Neuron (in vitro differentiated cells): Measurements from ENCODE around the gene RIPK4.

Experiments used
- H2AFZ ChIP-seq: one replicate; pipeline ENCODE4 v1.6.1; 2013; ENCODE audit warnings: low read depth, mild to moderate bottlenecking, inconsistent platforms, low read length, moderate library complexity
- H3K27me3 ChIP-seq: one replicate; pipeline ENCODE4 v1.6.1; 2013; ENCODE audit warnings: low read length; ENCODE audit not compliant: insufficient read depth
- H3K36me3 ChIP-seq: one replicate; pipeline ENCODE4 v1.6.1; 2013; ENCODE audit warnings: low read length; ENCODE audit not compliant: insufficient read depth
- H3K4me1 ChIP-seq: one replicate; pipeline ENCODE4 v1.6.1; 2013; ENCODE audit warnings: low read length; ENCODE audit not compliant: insufficient read depth
- H3K4me3 ChIP-seq: 2 replicates; pipeline ENCODE4 v1.5.1; 2013; ENCODE audit warnings: mild to moderate bottlenecking, low read length, moderate library complexity
- H3K9me3 ChIP-seq: one replicate; pipeline ENCODE4 v1.6.1; 2013; ENCODE audit warnings: low read length

RIPK4 gene

GRCh38 chr21:41770901-41771624 is 4.2 kb upstream of the RIPK4 start:
- Histone ChIP-seq H3K27me3 (peaks cover 73% of the 10 kb centered on the region), H3K9me3 (peaks cover 3% of the 10 kb centered on the region), H2AFZ (no peak overlapping the region)

GRCh38 chr21:41769933-41770332 is 3.1 kb upstream of the RIPK4 start:
- peaks cover 76% of the 10 kb centered on the region for H3K27me3 ChIP-seq
- H3K9me3 ChIP-seq = peaks cover 11% of the 10 kb centered on the region
- H3K4me1 ChIP-seq = no peaks in the 10 kb centered on the region
- H3K36me3 ChIP-seq = no peaks in the 10 kb centered on the region
- H2AFZ ChIP-seq = no peak overlapping the region
- no peak overlapping the region for H3K4me3 ChIP-seq

More at GRCh38 chr21:41770901-41771624, 4.2 kb upstream of the RIPK4 start:
- no peaks in the 10 kb centered on the region for H3K4me1 ChIP-seq
- no peak overlapping the region for H3K4me3 ChIP-seq
- H3K36me3 ChIP-seq = no peaks in the 10 kb centered on the region

GRCh38 chr21:41769521-41769920 is 2.7 kb upstream of the RIPK4 start:
- Histone ChIP-seq H3K4me1 (no peaks in the 10 kb centered on the region), H3K36me3 (no peaks in the 10 kb centered on the region), H3K4me3 (no peak overlapping the region), H3K27me3 (peaks cover 77% of the 10 kb centered on the region), H3K9me3 (peaks cover 14% of the 10 kb centered on the region), H2AFZ (no peak overlapping the region)

GRCh38 chr21:41769111-41769510 is 2.3 kb upstream of the RIPK4 start:
- Histone ChIP-seq H2AFZ (no peak overlapping the region), H3K9me3 (peaks cover 14% of the 10 kb centered on the region), H3K27me3 (peaks cover 81% of the 10 kb centered on the region), H3K4me3 (no peak overlapping the region), H3K36me3 (no peaks in the 10 kb centered on the region), H3K4me1 (no peaks in the 10 kb centered on the region)

DNA sequence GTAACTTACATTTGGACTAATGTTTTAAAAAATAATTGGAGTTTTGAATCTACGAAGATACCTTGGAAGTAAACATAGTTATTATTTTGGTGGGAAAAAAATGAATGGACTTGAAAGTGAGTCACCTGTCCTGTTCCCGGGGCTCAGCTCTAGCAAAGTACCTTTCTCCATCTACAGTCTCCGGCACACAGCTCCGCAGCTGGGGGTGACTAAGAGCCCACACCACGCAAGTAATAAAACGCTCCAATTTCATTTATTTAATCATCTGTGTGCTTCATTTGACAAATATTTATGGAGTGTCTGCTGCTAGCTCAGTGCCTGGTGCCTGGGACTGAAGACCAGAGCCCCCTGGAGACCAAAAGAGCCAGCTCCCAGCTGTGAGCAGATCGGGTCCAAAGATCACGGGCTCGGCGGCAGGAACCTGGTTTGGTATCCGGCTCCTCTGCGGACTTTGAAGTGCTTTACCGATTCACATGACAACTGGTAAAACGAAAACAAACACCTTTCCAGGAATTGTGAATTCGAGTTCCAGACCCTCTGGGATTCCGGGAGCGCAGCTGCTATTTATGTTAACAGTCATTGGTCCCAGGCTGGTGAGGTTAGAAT is 1.7 kb upstream of the RIPK4 start:
- Histone ChIP-seq H3K9me3 (peaks cover 14% of the 10 kb centered on the region), H3K36me3 (no peaks in the 10 kb centered on the region), H2AFZ (no peak overlapping the region), H3K27me3 (peaks cover 86% of the 10 kb centered on the region), H3K4me3 (no peak overlapping the region), H3K4me1 (no peaks in the 10 kb centered on the region)

GRCh38 chr21:41767606-41768436 is 969 bp upstream of the RIPK4 start:
- H3K4me3 ChIP-seq = no peak overlapping the region
- peaks cover 93% of the 10 kb centered on the region for H3K27me3 ChIP-seq
- no peak overlapping the region for H2AFZ ChIP-seq
- peaks cover 14% of the 10 kb centered on the region for H3K9me3 ChIP-seq
- H3K36me3 ChIP-seq = no peaks in the 10 kb centered on the region
- peaks cover 6% of the 10 kb centered on the region for H3K4me1 ChIP-seq

- H3K4me3 ChIP-seq = no peak overlapping the region
- no peaks in the 10 kb centered on the region for H3K36me3 ChIP-seq
- H3K4me1 ChIP-seq = peaks cover 22% of the 10 kb centered on the region
- peaks cover 14% of the 10 kb centered on the region for H3K9me3 ChIP-seq
- peaks cover 89% of the 10 kb centered on the region for H3K27me3 ChIP-seq
- H2AFZ ChIP-seq = no peak overlapping the region
These were observed 624 bp downstream of the RIPK4 start for GRCh38 chr21:41765973-41766882.

- Histone ChIP-seq H2AFZ (no peak overlapping the region), H3K4me1 (peaks cover 28% of the 10 kb centered on the region), H3K4me3 (no peak overlapping the region), H3K27me3 (peaks cover 89% of the 10 kb centered on the region), H3K36me3 (no peaks in the 10 kb centered on the region), H3K9me3 (peaks cover 14% of the 10 kb centered on the region)
These were observed 1.4 kb downstream of the RIPK4 start for GRCh38 chr21:41765420-41765821.

GRCh38 chr21:41764558-41765419 is 2.1 kb downstream of the RIPK4 start:
- no peaks in the 10 kb centered on the region for H3K36me3 ChIP-seq
- H3K4me3 ChIP-seq = no peak overlapping the region
- peaks cover 14% of the 10 kb centered on the region for H3K9me3 ChIP-seq
- peaks cover 28% of the 10 kb centered on the region for H3K4me1 ChIP-seq
- no peak overlapping the region for H2AFZ ChIP-seq
- peaks cover 89% of the 10 kb centered on the region for H3K27me3 ChIP-seq

- Histone ChIP-seq H3K27me3 (peaks cover 84% of the 10 kb centered on the region), H3K9me3 (peaks cover 11% of the 10 kb centered on the region), H3K36me3 (no peaks in the 10 kb centered on the region), H3K4me3 (no peak overlapping the region), H2AFZ (no peak overlapping the region), H3K4me1 (peaks cover 28% of the 10 kb centered on the region)
These were observed 2.9 kb downstream of the RIPK4 start for GRCh38 chr21:41763996-41764395.

GRCh38 chr21:41763398-41763931 is 3.4 kb downstream of the RIPK4 start:
- peaks cover 11% of the 10 kb centered on the region for H3K9me3 ChIP-seq
- H3K4me3 ChIP-seq = no peak overlapping the region
- H3K36me3 ChIP-seq = no peaks in the 10 kb centered on the region
- H3K4me1 ChIP-seq = peaks cover 28% of the 10 kb centered on the region
- H2AFZ ChIP-seq = no peak overlapping the region
- peaks cover 79% of the 10 kb centered on the region for H3K27me3 ChIP-seq
